ENCODE data around the gene SP3. TPM values are rescaled to one million over a fixed set of nuclear protein-coding genes. Genes with fewer than 3 reads are reported as not detected.

SP3 gene
- total RNA-seq, 1 experiment from 2014 or later = 84.5 TPM

DNA sequence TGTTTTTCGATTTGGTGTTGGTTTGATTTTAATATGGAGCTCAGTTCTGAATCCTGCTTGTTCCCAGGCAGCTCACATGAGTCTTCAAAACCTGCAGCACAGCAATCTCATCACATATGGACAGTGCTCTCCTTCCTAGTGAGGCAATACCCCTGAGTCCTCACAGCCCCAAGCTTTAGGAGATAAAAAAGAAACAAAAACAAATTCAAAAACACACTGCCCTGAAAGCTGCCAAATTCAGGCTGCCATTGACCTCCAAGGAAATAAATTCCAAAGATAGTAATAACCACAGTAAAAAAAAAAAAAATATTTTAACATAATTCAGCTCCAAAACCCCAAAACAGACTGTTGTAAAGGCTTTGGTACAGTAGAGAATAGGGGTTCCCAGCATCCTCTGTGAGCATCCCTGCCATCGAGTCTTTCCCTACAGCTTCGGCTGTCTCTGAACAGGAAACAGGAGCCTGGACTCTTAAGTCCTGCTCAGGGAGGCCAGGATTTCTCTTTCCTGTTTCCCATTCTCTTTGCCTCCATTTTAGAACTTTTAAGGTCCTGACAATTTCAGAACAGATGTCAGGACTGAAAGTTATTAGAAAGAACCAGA lies 14.7 kb upstream of the SP3 start:
- BruUV-seq (replicated peaks) = no TSS peak
- Histone ChIP-seq H3K4me3 (ENCODE audit: low read depth, low read length, poor library complexity, severe bottlenecking) (no peak overlapping the region), H3K4me1 (ENCODE audit: insufficient read depth, low read length, poor library complexity, severe bottlenecking) (peaks cover 3% of the 10 kb centered on the region), H3K36me3 (ENCODE audit: insufficient read depth, low read length, poor library complexity, severe bottlenecking) (no peaks in the 10 kb centered on the region), H3K27ac (ENCODE audit: low read depth, low read length, poor library complexity, severe bottlenecking) (no peak overlapping the region), H3K9me3 (ENCODE audit: low read depth, low read length, poor library complexity, severe bottlenecking) (no peaks in the 10 kb centered on the region), H3K27me3 (replicated peaks; ENCODE audit: insufficient read depth, low read depth, low read length, poor library complexity) (no peaks in the 10 kb centered on the region)
- TF ChIP-seq CTCF (conservative IDR thresholded peaks at IDR 0.05; ENCODE audit: low read depth, low read length) (no peak), EZH2 (IDR thresholded peaks at IDR 0.05; ENCODE audit: borderline replicate concordance, low read depth, low read length, poor library complexity, severe bottlenecking) (no peak)
- DNase-seq (ENCODE audit: low spot score) = no peak
- intact Hi-C loops (cut with micrococcal nuclease; ENCODE audit: unreplicated experiment) = no loop called here
- POLR2A ChIA-PET (ENCODE audit: low non-redundant PET) = no interaction called here
- CTCF ChIA-PET = no interaction called here

DNA sequence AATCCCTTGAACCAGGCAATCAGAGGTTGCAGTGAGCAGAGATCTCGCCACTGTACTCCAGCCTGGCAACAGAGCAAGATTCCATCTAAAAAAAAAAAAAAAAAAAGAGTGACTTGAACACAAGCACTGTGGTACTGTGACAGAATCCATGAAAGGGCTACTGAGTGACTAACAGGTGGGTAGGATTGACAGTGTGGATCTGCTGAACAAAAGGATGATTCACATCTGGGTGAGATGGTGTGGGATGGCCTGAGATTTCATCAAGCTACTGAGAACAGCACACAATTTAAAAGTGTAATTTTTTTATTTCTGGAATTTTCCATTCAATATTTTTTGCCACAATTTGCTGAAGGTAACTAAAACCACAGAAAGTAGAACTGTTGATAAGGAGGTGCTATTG lies 13.3 kb upstream of the SP3 start:
- Histone ChIP-seq H3K4me1 (ENCODE audit: insufficient read depth, low read length, poor library complexity, severe bottlenecking) (peaks cover 3% of the 10 kb centered on the region), H3K27me3 (replicated peaks; ENCODE audit: insufficient read depth, low read depth, low read length, poor library complexity) (no peaks in the 10 kb centered on the region), H3K36me3 (ENCODE audit: insufficient read depth, low read length, poor library complexity, severe bottlenecking) (no peaks in the 10 kb centered on the region), H3K27ac (ENCODE audit: low read depth, low read length, poor library complexity, severe bottlenecking) (no peak overlapping the region), H3K4me3 (ENCODE audit: low read depth, low read length, poor library complexity, severe bottlenecking) (no peak overlapping the region), H3K9me3 (ENCODE audit: low read depth, low read length, poor library complexity, severe bottlenecking) (no peaks in the 10 kb centered on the region)
- intact Hi-C loops (cut with micrococcal nuclease; ENCODE audit: unreplicated experiment) = no loop called here
- BruUV-seq (replicated peaks) = no TSS peak
- ChIA-PET CTCF (no interaction called here), POLR2A (ENCODE audit: low non-redundant PET) (no interaction called here)
- DNase-seq (ENCODE audit: low spot score) = no peak
- TF ChIP-seq EZH2 (IDR thresholded peaks at IDR 0.05; ENCODE audit: borderline replicate concordance, low read depth, low read length, poor library complexity, severe bottlenecking) (no peak), CTCF (conservative IDR thresholded peaks at IDR 0.05; ENCODE audit: low read depth, low read length) (no peak)

GRCh38 chr2:173972636-173973035 lies 7.5 kb upstream of the SP3 start:
- H3K27ac ChIP-seq (ENCODE audit: low read depth, low read length, poor library complexity, severe bottlenecking) = no peak overlapping the region
- no peak for TF ChIP-seq EZH2 (IDR thresholded peaks at IDR 0.05; ENCODE audit: borderline replicate concordance, low read depth, low read length, poor library complexity, severe bottlenecking)
- no peak for TF ChIP-seq CTCF (conservative IDR thresholded peaks at IDR 0.05; ENCODE audit: low read depth, low read length)
- intact Hi-C loops (cut with micrococcal nuclease; ENCODE audit: unreplicated experiment) = no loop called here
- ChIA-PET CTCF (no interaction called here), POLR2A (ENCODE audit: low non-redundant PET) (no interaction called here)
- H3K27me3 ChIP-seq (replicated peaks; ENCODE audit: insufficient read depth, low read depth, low read length, poor library complexity) = no peaks in the 10 kb centered on the region
- H3K4me3 ChIP-seq (ENCODE audit: low read depth, low read length, poor library complexity, severe bottlenecking) = no peak overlapping the region
- no peaks in the 10 kb centered on the region for H3K9me3 ChIP-seq (ENCODE audit: low read depth, low read length, poor library complexity, severe bottlenecking)
- BruUV-seq (replicated peaks) = no TSS peak
- no peak for DNase-seq (ENCODE audit: low spot score)
- no peaks in the 10 kb centered on the region for H3K4me1 ChIP-seq (ENCODE audit: insufficient read depth, low read length, poor library complexity, severe bottlenecking)
- no peaks in the 10 kb centered on the region for H3K36me3 ChIP-seq (ENCODE audit: insufficient read depth, low read length, poor library complexity, severe bottlenecking)

Measured in A673 (cell line).